SU-DHL-6 (cell line): ENCODE measurements around the gene ATP8A2.
"Not testable (repeated sequence)": the region's sequence is repeated elsewhere in the genome, so short reads cannot be mapped to it uniquely, and the experiment has no call there.

Experiments
- H2AFZ ChIP-seq: fragments of 200-600 bp; sonication (generic); 2 replicates; pipeline ENCODE4 v1.6.1; 2014; ENCODE audit warnings: low read depth, mild to moderate bottlenecking, moderate library complexity, mixed read lengths, antibody characterized with exemption, low read length; ENCODE audit not compliant: severe bottlenecking
- H3F3A ChIP-seq: fragments of 200-600 bp; shearing (Covaris generic); 2 replicates; pipeline ENCODE4 v1.6.0; 2016; ENCODE audit warnings: antibody characterized with exemption, mild to moderate bottlenecking; ENCODE audit not compliant: insufficient read depth
- H3K27ac ChIP-seq: fragments of 200-600 bp; sonication (generic); 2 replicates; pipeline ENCODE4 v1.5.1; 2016; ENCODE audit warnings: low read depth, mild to moderate bottlenecking, low read length, moderate library complexity, mixed read lengths
- H3K27me3 ChIP-seq: fragments of 200-600 bp; sonication (generic), shearing (Covaris generic); 2 replicates; pipeline ENCODE4 v1.6.0; 2014; ENCODE audit warnings: mild to moderate bottlenecking, low read length
- H3K36me3 ChIP-seq: fragments of 200-600 bp; sonication (generic); 2 replicates; pipeline ENCODE4 v1.6.1; 2014; ENCODE audit warnings: mild to moderate bottlenecking, low read length, mixed read lengths
- H3K4me2 ChIP-seq: fragments of 300-600, 200-600 bp; shearing (Covaris generic), sonication (generic); 2 replicates; pipeline ENCODE4 v1.6.0; 2014; ENCODE audit warnings: low read length, low read depth, mild to moderate bottlenecking; ENCODE audit not compliant: poor library complexity, severe bottlenecking
- H3K4me3 ChIP-seq: fragments of 200-600 bp; sonication (generic); 2 replicates; pipeline ENCODE4 v1.5.1; 2014; ENCODE audit warnings: antibody characterized with exemption, low read length, mild to moderate bottlenecking, mixed read lengths; ENCODE audit not compliant: insufficient read depth, poor library complexity, severe bottlenecking
- H3K79me2 ChIP-seq: fragments of 200-600 bp; sonication (generic); 2 replicates; pipeline ENCODE4 v1.6.1; 2014; ENCODE audit warnings: mild to moderate bottlenecking, low read length, moderate library complexity; ENCODE audit not compliant: insufficient read depth
- H3K9ac ChIP-seq: fragments of 200-600 bp; sonication (generic); 2 replicates; pipeline ENCODE4 v1.7.0; 2014; ENCODE audit warnings: mild to moderate bottlenecking, low read length
- H3K9me2 ChIP-seq: fragments of 200-600 bp; sonication (generic); replicated peaks from 2 replicates; pipeline ENCODE4 v1.6.1; 2014; ENCODE audit warnings: low read length; ENCODE audit not compliant: insufficient read depth
- H3K9me3 ChIP-seq: fragments of 200-600 bp; sonication (generic); 2 replicates; pipeline ENCODE4 v1.6.1; 2014; ENCODE audit warnings: low read length, mixed read lengths; ENCODE audit not compliant: insufficient read depth
- H4K20me1 ChIP-seq: fragments of 200-600 bp; sonication (generic); 2 replicates; pipeline ENCODE4 v1.6.1; 2014; ENCODE audit warnings: low read depth, mild to moderate bottlenecking, antibody characterized with exemption, low read length, moderate library complexity, mixed read lengths
- CTCF ChIP-seq: fragments of 200-600 bp; sonication (generic); IDR thresholded peaks from one replicate; pipeline ENCODE4 v1.5.1; 2017; ENCODE audit warnings: antibody characterized with exemption, mild to moderate bottlenecking, low read length, moderate library complexity; ENCODE audit not compliant: insufficient read depth, poor library complexity, severe bottlenecking
- EZH2phosphoT487 ChIP-seq: fragments of 200-600 bp; sonication (generic), shearing (Covaris generic); conservative IDR thresholded peaks from 2 replicates; pipeline ENCODE4 v1.6.1; 2018; ENCODE audit warnings: mild to moderate bottlenecking, antibody characterized with exemption, low read length, moderate library complexity, mixed read lengths

Gene ATP8A2

GRCh38 chr13:25784119-25784518 lies 412.3 kb downstream of the ATP8A2 start:
- H3K27ac ChIP-seq, result no peak overlapping the region
- H3K36me3 ChIP-seq, result no peaks in the 10 kb centered on the region
- no peaks in the 10 kb centered on the region for H3K9me3 ChIP-seq
- no peaks in the 10 kb centered on the region for H3K27me3 ChIP-seq
- TF ChIP-seq CTCF (no peak), EZH2phosphoT487 (no peak)
- no peaks in the 10 kb centered on the region for H3F3A ChIP-seq
- no peaks in the 10 kb centered on the region for H3K9me2 ChIP-seq
- no peak overlapping the region for H3K9ac ChIP-seq
- no peaks in the 10 kb centered on the region for H3K79me2 ChIP-seq
- H3K4me3 ChIP-seq, result no peak overlapping the region
- no peak overlapping the region for H3K4me2 ChIP-seq
- no peak overlapping the region for H2AFZ ChIP-seq
- no peaks in the 10 kb centered on the region for H4K20me1 ChIP-seq

GRCh38 chr13:25790137-25790536 lies 418.4 kb downstream of the ATP8A2 start:
- not testable (repeated sequence) for H3K9ac ChIP-seq, H3K4me2 ChIP-seq, H3K27me3 ChIP-seq, H3K9me3 ChIP-seq, H3K27ac ChIP-seq, H3K4me3 ChIP-seq, H3K79me2 ChIP-seq, H4K20me1 ChIP-seq, H3K36me3 ChIP-seq, H2AFZ ChIP-seq, H3K9me2 ChIP-seq, H3F3A ChIP-seq

- no peaks in the 10 kb centered on the region for H3F3A ChIP-seq
- no peak overlapping the region for H3K4me2 ChIP-seq
- H3K27me3 ChIP-seq, result no peaks in the 10 kb centered on the region
- TF ChIP-seq CTCF, result no peak
- no peak for TF ChIP-seq EZH2phosphoT487
- H4K20me1 ChIP-seq, result no peaks in the 10 kb centered on the region
- no peak overlapping the region for H2AFZ ChIP-seq
- no peak overlapping the region for H3K9ac ChIP-seq
- no peaks in the 10 kb centered on the region for H3K9me3 ChIP-seq
- H3K79me2 ChIP-seq, result no peaks in the 10 kb centered on the region
- no peak overlapping the region for H3K27ac ChIP-seq
- H3K4me3 ChIP-seq, result no peak overlapping the region
- no peaks in the 10 kb centered on the region for H3K36me3 ChIP-seq
- H3K9me2 ChIP-seq, result no peaks in the 10 kb centered on the region
These were observed 423.5 kb downstream of the ATP8A2 start for GRCh38 chr13:25795277-25795676.

GRCh38 chr13:25796474-25796873 lies 424.7 kb downstream of the ATP8A2 start:
- Histone ChIP-seq H2AFZ (no peak overlapping the region), H3K27me3 (no peaks in the 10 kb centered on the region), H3K79me2 (no peaks in the 10 kb centered on the region), H3K27ac (no peak overlapping the region), H3F3A (no peaks in the 10 kb centered on the region), H3K9me3 (no peaks in the 10 kb centered on the region), H3K4me2 (no peak overlapping the region), H3K9ac (no peak overlapping the region), H4K20me1 (no peaks in the 10 kb centered on the region), H3K9me2 (no peaks in the 10 kb centered on the region), H3K4me3 (no peak overlapping the region), H3K36me3 (no peaks in the 10 kb centered on the region)
- TF ChIP-seq CTCF (no peak), EZH2phosphoT487 (no peak)
